HepG2 (cell line): ENCODE measurements around the gene FCRLA. TPM values are rescaled to one million over a fixed set of nuclear protein-coding genes. Genes with fewer than 3 reads are reported as not detected.
A peak's percentile ranks its signal among the peaks of the same experiment; 100 is the strongest.

Experiments
- ARNT ChIP-seq: fragments of 450-650 bp; IDR thresholded peaks from 2 replicates; pipeline ENCODE4 v1.6.1; 2017
- HDAC1 ChIP-seq: sonication (generic); formaldehyde crosslinking; IDR thresholded peaks from 2 replicates; pipeline ENCODE4 v1.5.1; 2020; ENCODE audit warnings: mild to moderate bottlenecking, missing genetic modification reagents
- KDM2A ChIP-seq: sonication (generic); formaldehyde crosslinking; IDR thresholded peaks from 2 replicates; pipeline ENCODE4 v1.4.0; 2020; ENCODE audit warnings: low read depth, missing genetic modification reagents, borderline replicate concordance
- RXRA ChIP-seq: sonication (generic); formaldehyde crosslinking; IDR thresholded peaks from 2 replicates; pipeline ENCODE4 v1.5.1; 2020; ENCODE audit warnings: missing genetic modification reagents
- SRF ChIP-seq: IDR thresholded peaks from 2 replicates; pipeline ENCODE4 v1.6.1; 2011; ENCODE audit warnings: mild to moderate bottlenecking, low read depth, low read length, moderate library complexity
- STAT5B ChIP-seq: sonication (generic); formaldehyde crosslinking; IDR thresholded peaks from 2 replicates; pipeline ENCODE4 v1.4.0; 2020; ENCODE audit warnings: missing genetic modification reagents
- TCF7 ChIP-seq: sonication (generic); IDR thresholded peaks from 2 replicates; pipeline ENCODE4 v1.6.1; 2016; ENCODE audit warnings: antibody characterized with exemption, low read depth
- TOE1 ChIP-seq: sonication (generic); formaldehyde crosslinking; IDR thresholded peaks from 2 replicates; pipeline ENCODE4 v1.4.0; 2020; ENCODE audit warnings: mild to moderate bottlenecking, missing genetic modification reagents
- WIZ ChIP-seq: sonication (generic); formaldehyde crosslinking; IDR thresholded peaks from 2 replicates; pipeline ENCODE4 v1.5.1; 2020; ENCODE audit warnings: mild to moderate bottlenecking, missing genetic modification reagents
- YY1 ChIP-seq: IDR thresholded peaks from 2 replicates; pipeline ENCODE4 v1.6.1; 2011; ENCODE audit warnings: low read length, low read depth, moderate library complexity, mild to moderate bottlenecking; ENCODE audit not compliant: insufficient read depth, insufficient replicate concordance
- ZBTB3 ChIP-seq: sonication (generic); formaldehyde crosslinking; IDR thresholded peaks from 2 replicates; pipeline ENCODE4 v1.4.0; 2020; ENCODE audit warnings: low read depth, mild to moderate bottlenecking, moderate library complexity, missing genetic modification reagents, borderline replicate concordance
- ZNF143 ChIP-seq: sonication (generic); formaldehyde crosslinking; IDR thresholded peaks from 2 replicates; pipeline ENCODE4 v1.4.0; 2020; ENCODE audit warnings: missing genetic modification reagents
- ZNF350 ChIP-seq: sonication (generic); formaldehyde crosslinking; IDR thresholded peaks from 2 replicates; pipeline ENCODE4 v1.4.0; 2020; ENCODE audit warnings: mild to moderate bottlenecking, low read depth, missing genetic modification reagents, borderline replicate concordance
- ZNF446 ChIP-seq: sonication (generic); formaldehyde crosslinking; IDR thresholded peaks from 2 replicates; pipeline ENCODE4 v1.5.0; 2020; ENCODE audit warnings: mild to moderate bottlenecking, missing genetic modification reagents
- ZNF589 ChIP-seq: sonication (generic); formaldehyde crosslinking; conservative IDR thresholded peaks from 2 replicates; pipeline ENCODE4 v1.8.0; 2022; ENCODE audit warnings: mild to moderate bottlenecking, moderate library complexity, missing genetic modification reagents
- ZNF839 ChIP-seq: sonication (generic); formaldehyde crosslinking; IDR thresholded peaks from 2 replicates; pipeline ENCODE4 v1.4.0; 2020; ENCODE audit warnings: missing genetic modification reagents, mild to moderate bottlenecking, borderline replicate concordance
- ZNF878 ChIP-seq: sonication (generic); formaldehyde crosslinking; IDR thresholded peaks from 2 replicates; pipeline ENCODE4 v1.8.1; 2023; ENCODE audit warnings: mild to moderate bottlenecking, missing genetic modification reagents, moderate library complexity
- polyA plus RNA-seq, 8 experiments: library from polyadenylated mRNA; depleted of rRNA in 3 of 8; stranded (reverse) in 7 of 8; unstranded in 1 of 8; fragments of >200 nt; fragmentation: Illumina TruSeq in 4 of 8; extraction: Trizol in 4 of 8; gene quantifications; 2 replicates each; pipeline versions ENCODE4 v1.2.1 to v1.2.3, GENCODE V29; 2011 to 2016; ENCODE audit warnings: low read depth in 4 of 8, missing spikeins in 1 of 8, mixed read lengths in 1 of 8; ENCODE audit not compliant: insufficient read depth in 1 of 8
- total RNA-seq, 5 experiments: library from RNA; depleted of rRNA; stranded (reverse); fragments of >200 nt; fragmentation: Illumina TruSeq; extraction: Trizol; gene quantifications; 2 replicates each; pipeline ENCODE4 v1.2.3, GENCODE V29; 2016; ENCODE audit warnings: low read depth in 1 of 5
- TF ChIP-seq, protein P1 (sequence below): sonication (generic); formaldehyde crosslinking; IDR thresholded peaks from 2 replicates; pipeline ENCODE4 v1.8.0; 2022; ENCODE audit warnings: missing genetic modification reagents, mild to moderate bottlenecking, moderate library complexity, borderline replicate concordance
- TF ChIP-seq, protein P2 (sequence below): sonication (generic); formaldehyde crosslinking; IDR thresholded peaks from 2 replicates; pipeline ENCODE4 v1.4.0; 2020; ENCODE audit warnings: missing genetic modification reagents, borderline replicate concordance
- TF ChIP-seq, protein P3 (sequence below): sonication (generic); formaldehyde crosslinking; conservative IDR thresholded peaks from 2 replicates; pipeline ENCODE4 v1.4.0; 2020; ENCODE audit warnings: mild to moderate bottlenecking, missing genetic modification reagents, moderate library complexity
- TF ChIP-seq, protein P4 (sequence below): IDR thresholded peaks from 2 replicates; pipeline ENCODE4 v1.6.1; 2016; ENCODE audit warnings: low read depth, borderline replicate concordance

FCRLA gene
- total and polyA plus RNA-seq, 2 of the 13 experiments (the other 11 are each of a cell fraction or from before 2014, with no cell fraction given) = not detected

DNA sequence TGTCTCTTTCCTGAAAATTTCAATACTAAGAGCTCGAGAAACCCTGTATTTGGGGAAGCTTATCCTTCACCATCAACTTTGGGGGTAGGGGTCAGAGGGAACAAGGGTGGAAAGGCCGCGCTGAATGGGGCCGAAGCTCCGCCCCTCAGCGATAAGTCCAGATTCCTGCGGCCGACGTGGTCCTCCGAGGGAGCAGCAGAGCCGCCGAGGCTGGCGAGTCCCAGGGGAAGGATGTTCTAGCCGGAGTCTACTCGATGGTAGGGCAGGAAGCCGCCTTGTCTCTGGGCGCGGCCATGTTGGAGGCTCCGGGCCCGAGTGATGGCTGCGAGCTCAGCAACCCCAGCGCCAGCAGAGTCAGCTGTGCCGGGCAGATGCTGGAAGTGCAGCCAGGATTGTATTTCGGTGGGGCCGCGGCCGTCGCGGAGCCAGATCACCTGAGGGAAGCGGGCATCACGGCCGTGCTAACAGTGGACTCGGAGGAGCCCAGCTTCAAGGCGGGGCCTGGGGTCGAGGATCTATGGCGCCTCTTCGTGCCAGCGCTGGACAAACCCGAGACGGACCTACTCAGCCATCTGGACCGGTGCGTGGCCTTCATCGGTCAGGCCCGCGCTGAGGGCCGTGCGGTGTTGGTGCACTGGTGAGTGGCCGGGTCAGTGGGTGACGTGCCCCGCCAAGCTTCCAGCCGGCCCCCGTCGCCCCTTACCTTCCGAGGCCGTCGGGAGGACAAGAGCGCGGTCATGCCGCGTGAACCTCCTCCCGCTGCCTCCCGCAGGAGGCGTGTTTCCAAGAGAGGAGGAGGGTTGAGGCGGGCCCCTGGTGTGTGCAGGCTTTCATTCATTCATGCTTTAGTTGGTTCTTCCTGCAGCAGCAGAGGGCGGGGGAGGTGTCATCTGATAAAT lies 42.7 kb downstream of the FCRLA start, which contains the start of gene DUSP12 (continued):
- TF ChIP-seq ZNF878 (CRISPR knock-in tag) = no peak
- TF ChIP-seq TCF7 = no peak
- TF ChIP-seq YY1 = peak; percentile 97
- peak; percentile 92; the same call in 1 of the 2 replicates for TF ChIP-seq WIZ (CRISPR knock-in tag)
- TF ChIP-seq TOE1 (CRISPR knock-in tag) = 0 out of 2 replicates have a peak, but pooled peaks have one; percentile 23
- TF ChIP-seq KDM2A (CRISPR knock-in tag) = peak; percentile 96
- TF ChIP-seq, protein P1, sequence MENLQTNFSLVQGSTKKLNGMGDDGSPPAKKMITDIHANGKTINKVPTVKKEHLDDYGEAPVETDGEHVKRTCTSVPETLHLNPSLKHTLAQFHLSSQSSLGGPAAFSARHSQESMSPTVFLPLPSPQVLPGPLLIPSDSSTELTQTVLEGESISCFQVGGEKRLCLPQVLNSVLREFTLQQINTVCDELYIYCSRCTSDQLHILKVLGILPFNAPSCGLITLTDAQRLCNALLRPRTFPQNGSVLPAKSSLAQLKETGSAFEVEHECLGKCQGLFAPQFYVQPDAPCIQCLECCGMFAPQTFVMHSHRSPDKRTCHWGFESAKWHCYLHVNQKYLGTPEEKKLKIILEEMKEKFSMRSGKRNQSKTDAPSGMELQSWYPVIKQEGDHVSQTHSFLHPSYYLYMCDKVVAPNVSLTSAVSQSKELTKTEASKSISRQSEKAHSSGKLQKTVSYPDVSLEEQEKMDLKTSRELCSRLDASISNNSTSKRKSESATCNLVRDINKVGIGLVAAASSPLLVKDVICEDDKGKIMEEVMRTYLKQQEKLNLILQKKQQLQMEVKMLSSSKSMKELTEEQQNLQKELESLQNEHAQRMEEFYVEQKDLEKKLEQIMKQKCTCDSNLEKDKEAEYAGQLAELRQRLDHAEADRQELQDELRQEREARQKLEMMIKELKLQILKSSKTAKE (CRISPR knock-in tag) = no peak
- TF ChIP-seq, protein P2, sequence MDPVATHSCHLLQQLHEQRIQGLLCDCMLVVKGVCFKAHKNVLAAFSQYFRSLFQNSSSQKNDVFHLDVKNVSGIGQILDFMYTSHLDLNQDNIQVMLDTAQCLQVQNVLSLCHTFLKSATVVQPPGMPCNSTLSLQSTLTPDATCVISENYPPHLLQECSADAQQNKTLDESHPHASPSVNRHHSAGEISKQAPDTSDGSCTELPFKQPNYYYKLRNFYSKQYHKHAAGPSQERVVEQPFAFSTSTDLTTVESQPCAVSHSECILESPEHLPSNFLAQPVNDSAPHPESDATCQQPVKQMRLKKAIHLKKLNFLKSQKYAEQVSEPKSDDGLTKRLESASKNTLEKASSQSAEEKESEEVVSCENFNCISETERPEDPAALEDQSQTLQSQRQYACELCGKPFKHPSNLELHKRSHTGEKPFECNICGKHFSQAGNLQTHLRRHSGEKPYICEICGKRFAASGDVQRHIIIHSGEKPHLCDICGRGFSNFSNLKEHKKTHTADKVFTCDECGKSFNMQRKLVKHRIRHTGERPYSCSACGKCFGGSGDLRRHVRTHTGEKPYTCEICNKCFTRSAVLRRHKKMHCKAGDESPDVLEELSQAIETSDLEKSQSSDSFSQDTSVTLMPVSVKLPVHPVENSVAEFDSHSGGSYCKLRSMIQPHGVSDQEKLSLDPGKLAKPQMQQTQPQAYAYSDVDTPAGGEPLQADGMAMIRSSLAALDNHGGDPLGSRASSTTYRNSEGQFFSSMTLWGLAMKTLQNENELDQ (CRISPR knock-in tag) = no peak
- TF ChIP-seq, protein P3, sequence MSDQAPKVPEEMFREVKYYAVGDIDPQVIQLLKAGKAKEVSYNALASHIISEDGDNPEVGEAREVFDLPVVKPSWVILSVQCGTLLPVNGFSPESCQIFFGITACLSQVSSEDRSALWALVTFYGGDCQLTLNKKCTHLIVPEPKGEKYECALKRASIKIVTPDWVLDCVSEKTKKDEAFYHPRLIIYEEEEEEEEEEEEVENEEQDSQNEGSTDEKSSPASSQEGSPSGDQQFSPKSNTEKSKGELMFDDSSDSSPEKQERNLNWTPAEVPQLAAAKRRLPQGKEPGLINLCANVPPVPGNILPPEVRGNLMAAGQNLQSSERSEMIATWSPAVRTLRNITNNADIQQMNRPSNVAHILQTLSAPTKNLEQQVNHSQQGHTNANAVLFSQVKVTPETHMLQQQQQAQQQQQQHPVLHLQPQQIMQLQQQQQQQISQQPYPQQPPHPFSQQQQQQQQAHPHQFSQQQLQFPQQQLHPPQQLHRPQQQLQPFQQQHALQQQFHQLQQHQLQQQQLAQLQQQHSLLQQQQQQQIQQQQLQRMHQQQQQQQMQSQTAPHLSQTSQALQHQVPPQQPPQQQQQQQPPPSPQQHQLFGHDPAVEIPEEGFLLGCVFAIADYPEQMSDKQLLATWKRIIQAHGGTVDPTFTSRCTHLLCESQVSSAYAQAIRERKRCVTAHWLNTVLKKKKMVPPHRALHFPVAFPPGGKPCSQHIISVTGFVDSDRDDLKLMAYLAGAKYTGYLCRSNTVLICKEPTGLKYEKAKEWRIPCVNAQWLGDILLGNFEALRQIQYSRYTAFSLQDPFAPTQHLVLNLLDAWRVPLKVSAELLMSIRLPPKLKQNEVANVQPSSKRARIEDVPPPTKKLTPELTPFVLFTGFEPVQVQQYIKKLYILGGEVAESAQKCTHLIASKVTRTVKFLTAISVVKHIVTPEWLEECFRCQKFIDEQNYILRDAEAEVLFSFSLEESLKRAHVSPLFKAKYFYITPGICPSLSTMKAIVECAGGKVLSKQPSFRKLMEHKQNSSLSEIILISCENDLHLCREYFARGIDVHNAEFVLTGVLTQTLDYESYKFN (CRISPR knock-in tag) = no peak; the same call in 1 of the 2 replicates
- TF ChIP-seq ZNF350 (CRISPR knock-in tag) = peak; percentile 94
- TF ChIP-seq STAT5B (CRISPR knock-in tag) = no peak
- TF ChIP-seq ARNT = no peak
- TF ChIP-seq ZNF839 (CRISPR knock-in tag) = no peak
- TF ChIP-seq HDAC1 (CRISPR knock-in tag) = peak; percentile 92
- TF ChIP-seq ZNF143 (CRISPR knock-in tag) = no peak; the same call in 1 of the 2 replicates
- no peak for TF ChIP-seq SRF
- peak; percentile 85; the same call in 1 of the 2 replicates for TF ChIP-seq ZBTB3 (CRISPR knock-in tag)
- no peak; the same call in 1 of the 2 replicates for TF ChIP-seq ZNF446
- TF ChIP-seq, protein P4, sequence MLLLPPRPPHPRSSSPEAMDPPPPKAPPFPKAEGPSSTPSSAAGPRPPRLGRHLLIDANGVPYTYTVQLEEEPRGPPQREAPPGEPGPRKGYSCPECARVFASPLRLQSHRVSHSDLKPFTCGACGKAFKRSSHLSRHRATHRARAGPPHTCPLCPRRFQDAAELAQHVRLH (CRISPR knock-in tag) = peak; percentile 43; the same call in 1 of the 2 replicates
- peak; percentile 73 for TF ChIP-seq RXRA (CRISPR knock-in tag)
- TF ChIP-seq ZNF589 (CRISPR knock-in tag) = no peak
